ENCODE measurements around the gene SLC17A3. TPM values are rescaled to one million over a fixed set of nuclear protein-coding genes. Genes with fewer than 3 reads are reported as not detected.

Gene SLC17A3
- total RNA-seq, 1 donor, result not detected

DNA sequence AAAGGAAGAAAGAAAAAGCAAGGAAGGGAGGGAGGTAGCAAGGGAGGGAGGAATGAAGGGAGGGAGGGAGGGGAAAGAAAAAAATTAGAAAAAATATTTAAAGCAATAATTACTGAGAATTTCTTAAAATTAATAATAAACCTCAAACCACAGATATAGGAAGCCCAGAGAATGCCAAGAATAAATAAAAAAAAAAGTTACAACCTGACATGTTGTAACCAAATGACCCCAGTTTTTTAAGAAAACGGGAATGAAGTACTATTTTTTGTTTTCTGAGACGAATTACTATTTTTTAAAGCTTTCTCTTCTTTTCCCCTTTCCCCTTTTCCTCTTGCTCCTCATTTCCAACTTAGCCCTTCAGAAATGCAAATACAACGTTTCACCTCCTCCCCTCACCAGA, 58.8 kb downstream of the SLC17A3 start:
- TF ChIP-seq, protein P1, sequence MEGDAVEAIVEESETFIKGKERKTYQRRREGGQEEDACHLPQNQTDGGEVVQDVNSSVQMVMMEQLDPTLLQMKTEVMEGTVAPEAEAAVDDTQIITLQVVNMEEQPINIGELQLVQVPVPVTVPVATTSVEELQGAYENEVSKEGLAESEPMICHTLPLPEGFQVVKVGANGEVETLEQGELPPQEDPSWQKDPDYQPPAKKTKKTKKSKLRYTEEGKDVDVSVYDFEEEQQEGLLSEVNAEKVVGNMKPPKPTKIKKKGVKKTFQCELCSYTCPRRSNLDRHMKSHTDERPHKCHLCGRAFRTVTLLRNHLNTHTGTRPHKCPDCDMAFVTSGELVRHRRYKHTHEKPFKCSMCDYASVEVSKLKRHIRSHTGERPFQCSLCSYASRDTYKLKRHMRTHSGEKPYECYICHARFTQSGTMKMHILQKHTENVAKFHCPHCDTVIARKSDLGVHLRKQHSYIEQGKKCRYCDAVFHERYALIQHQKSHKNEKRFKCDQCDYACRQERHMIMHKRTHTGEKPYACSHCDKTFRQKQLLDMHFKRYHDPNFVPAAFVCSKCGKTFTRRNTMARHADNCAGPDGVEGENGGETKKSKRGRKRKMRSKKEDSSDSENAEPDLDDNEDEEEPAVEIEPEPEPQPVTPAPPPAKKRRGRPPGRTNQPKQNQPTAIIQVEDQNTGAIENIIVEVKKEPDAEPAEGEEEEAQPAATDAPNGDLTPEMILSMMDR (IDR thresholded peaks at IDR 0.05; ENCODE audit: insufficient read depth, low read depth, low read length), result no peak
- DNase-seq (ENCODE audit: low read depth), result no peak
- H3K4me3 ChIP-seq (ENCODE audit: low read depth, low read length), result no peak overlapping the region

DNA sequence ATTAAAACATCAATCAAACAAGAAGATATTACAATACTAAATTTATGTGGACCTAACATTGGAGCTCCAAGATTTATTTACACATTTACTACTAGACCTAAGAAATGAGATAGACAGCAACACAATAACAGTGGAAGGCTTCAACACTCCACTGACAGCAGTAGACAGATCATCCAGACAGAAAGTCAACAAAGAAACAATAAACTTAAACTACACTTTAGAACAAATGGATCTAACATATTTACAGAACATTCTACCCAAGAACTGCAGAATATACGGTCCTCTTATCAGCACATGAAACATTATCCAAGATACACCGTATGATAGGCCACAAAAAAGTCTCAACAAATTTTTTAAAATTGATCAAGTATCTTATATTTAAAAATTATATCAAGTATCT, 69.2 kb downstream of the SLC17A3 start:
- no peak for DNase-seq (ENCODE audit: low read depth)
- TF ChIP-seq, protein P1 (IDR thresholded peaks at IDR 0.05; ENCODE audit: insufficient read depth, low read depth, low read length), result no peak
- no peak overlapping the region for H3K4me3 ChIP-seq (ENCODE audit: low read depth, low read length)

DNA sequence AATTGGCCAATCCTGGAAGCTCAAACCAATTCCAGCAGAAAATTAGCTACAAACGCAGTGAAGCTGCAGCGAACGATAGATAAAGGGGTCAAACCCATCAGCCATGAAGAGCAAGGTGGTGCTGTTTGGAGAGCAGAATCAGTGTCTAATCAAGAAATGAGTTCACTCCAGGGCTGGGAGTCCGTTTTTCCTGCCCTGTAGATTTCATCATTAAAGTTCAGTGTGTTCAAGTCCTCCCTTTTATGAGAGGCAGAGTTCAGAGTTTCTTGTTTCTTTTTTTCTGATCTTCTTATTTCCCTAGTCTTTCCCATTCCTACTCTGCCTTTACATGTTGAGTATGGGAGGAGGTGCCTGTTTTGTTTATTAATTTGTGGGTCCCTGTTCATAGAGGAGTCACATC, 72.6 kb downstream of the SLC17A3 start:
- TF ChIP-seq, protein P1 (IDR thresholded peaks at IDR 0.05; ENCODE audit: insufficient read depth, low read depth, low read length), result no peak
- DNase-seq (ENCODE audit: low read depth), result no peak
- no peak overlapping the region for H3K4me3 ChIP-seq (ENCODE audit: low read depth, low read length)

Other genes starting within 250 kb of the SLC17A3 start
- not detected in 2 replicates for gene SCGN, start 222.0 kb downstream of the SLC17A3 start, total RNA-seq
- gene SLC17A4, start 119.5 kb downstream of the SLC17A3 start, total RNA-seq, result not detected in 2 replicates
- not detected in 2 replicates for gene SLC17A1, start 42.2 kb downstream of the SLC17A3 start, total RNA-seq
- gene SLC17A2, start 56.4 kb upstream of the SLC17A3 start, total RNA-seq, result not detected in 2 replicates
- 7.7 and 13.8 TPM in 2 replicates for gene TRIM38, start 88.6 kb upstream of the SLC17A3 start, total RNA-seq
- gene HFE, start 213.2 kb upstream of the SLC17A3 start, total RNA-seq, result 7.4 and 15.5 TPM in 2 replicates